Measurements from ENCODE around the gene RNF227.
"Not testable (repeated sequence)": the region's sequence is repeated elsewhere in the genome, so short reads cannot be mapped to it uniquely, and the experiment has no call there.

The RNF227 gene

DNA sequence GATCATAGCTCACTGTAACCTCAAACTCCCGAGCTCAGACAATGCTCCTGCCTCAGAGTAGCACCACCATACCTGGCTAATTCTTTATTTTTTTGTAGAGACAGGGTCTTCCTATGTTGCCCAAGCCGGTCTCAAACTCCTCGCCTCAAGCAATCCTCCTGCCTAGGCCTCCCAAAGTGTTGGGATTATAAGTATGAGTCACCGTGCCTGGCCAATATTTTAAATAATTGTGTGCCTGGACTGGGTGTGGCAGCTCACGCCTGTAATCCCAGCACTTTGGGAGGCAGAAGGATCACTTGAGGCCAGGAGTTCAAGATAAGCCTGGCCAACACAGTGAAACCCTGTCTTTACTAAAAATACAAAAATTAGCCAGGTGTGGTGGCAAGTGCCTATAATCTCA lies 51.7 kb downstream of the RNF227 start:
- DNase-seq (ENCODE audit: low read depth): not testable (repeated sequence)

Measured in stimulated activated CD8-positive, alpha-beta memory T cell treated with anti-CD3 and anti-CD28 coated beads, Interleukin-4, amount 100 ng/mL, for 24 hours (primary cell).